WTC11 (cell line): Measurements from ENCODE around the gene PRKN.

ENCODE experiments used
- MAX ChIP-seq: sonication (generic); formaldehyde crosslinking; IDR thresholded peaks from 2 replicates; pipeline ENCODE4 v1.8.0; 2022; ENCODE audit warnings: mild to moderate bottlenecking, missing genetic modification reagents
- NR3C1 ChIP-seq: sonication (generic); formaldehyde crosslinking; conservative IDR thresholded peaks from 2 replicates; pipeline ENCODE4 v1.8.1; 2023; ENCODE audit warnings: low read depth, mild to moderate bottlenecking, missing genetic modification reagents
- SMAD4 ChIP-seq: sonication (generic); formaldehyde crosslinking; IDR thresholded peaks from 2 replicates; pipeline ENCODE4 v1.8.0; 2022; ENCODE audit warnings: mild to moderate bottlenecking, missing genetic modification reagents
- ZNF317 ChIP-seq: sonication (generic); formaldehyde crosslinking; IDR thresholded peaks from 2 replicates; pipeline ENCODE4 v1.8.1; 2023; ENCODE audit warnings: low read depth, mild to moderate bottlenecking, moderate library complexity, missing genetic modification reagents, borderline replicate concordance
- TF ChIP-seq, protein P1 (sequence below): fragments of 200-600 bp; IDR thresholded peaks from 2 replicates; pipeline ENCODE4 v1.8.0; 2022; ENCODE audit warnings: antibody characterized with exemption
- TF ChIP-seq, protein P2 (sequence below): sonication (generic); formaldehyde crosslinking; IDR thresholded peaks from 2 replicates; pipeline ENCODE4 v1.8.0; 2023; ENCODE audit warnings: mild to moderate bottlenecking, missing genetic modification reagents

- TF ChIP-seq, protein P1, sequence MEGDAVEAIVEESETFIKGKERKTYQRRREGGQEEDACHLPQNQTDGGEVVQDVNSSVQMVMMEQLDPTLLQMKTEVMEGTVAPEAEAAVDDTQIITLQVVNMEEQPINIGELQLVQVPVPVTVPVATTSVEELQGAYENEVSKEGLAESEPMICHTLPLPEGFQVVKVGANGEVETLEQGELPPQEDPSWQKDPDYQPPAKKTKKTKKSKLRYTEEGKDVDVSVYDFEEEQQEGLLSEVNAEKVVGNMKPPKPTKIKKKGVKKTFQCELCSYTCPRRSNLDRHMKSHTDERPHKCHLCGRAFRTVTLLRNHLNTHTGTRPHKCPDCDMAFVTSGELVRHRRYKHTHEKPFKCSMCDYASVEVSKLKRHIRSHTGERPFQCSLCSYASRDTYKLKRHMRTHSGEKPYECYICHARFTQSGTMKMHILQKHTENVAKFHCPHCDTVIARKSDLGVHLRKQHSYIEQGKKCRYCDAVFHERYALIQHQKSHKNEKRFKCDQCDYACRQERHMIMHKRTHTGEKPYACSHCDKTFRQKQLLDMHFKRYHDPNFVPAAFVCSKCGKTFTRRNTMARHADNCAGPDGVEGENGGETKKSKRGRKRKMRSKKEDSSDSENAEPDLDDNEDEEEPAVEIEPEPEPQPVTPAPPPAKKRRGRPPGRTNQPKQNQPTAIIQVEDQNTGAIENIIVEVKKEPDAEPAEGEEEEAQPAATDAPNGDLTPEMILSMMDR = no peak
- no peak for TF ChIP-seq NR3C1
- no peak for TF ChIP-seq ZNF317 (CRISPR knock-in tag)
- TF ChIP-seq, protein P2, sequence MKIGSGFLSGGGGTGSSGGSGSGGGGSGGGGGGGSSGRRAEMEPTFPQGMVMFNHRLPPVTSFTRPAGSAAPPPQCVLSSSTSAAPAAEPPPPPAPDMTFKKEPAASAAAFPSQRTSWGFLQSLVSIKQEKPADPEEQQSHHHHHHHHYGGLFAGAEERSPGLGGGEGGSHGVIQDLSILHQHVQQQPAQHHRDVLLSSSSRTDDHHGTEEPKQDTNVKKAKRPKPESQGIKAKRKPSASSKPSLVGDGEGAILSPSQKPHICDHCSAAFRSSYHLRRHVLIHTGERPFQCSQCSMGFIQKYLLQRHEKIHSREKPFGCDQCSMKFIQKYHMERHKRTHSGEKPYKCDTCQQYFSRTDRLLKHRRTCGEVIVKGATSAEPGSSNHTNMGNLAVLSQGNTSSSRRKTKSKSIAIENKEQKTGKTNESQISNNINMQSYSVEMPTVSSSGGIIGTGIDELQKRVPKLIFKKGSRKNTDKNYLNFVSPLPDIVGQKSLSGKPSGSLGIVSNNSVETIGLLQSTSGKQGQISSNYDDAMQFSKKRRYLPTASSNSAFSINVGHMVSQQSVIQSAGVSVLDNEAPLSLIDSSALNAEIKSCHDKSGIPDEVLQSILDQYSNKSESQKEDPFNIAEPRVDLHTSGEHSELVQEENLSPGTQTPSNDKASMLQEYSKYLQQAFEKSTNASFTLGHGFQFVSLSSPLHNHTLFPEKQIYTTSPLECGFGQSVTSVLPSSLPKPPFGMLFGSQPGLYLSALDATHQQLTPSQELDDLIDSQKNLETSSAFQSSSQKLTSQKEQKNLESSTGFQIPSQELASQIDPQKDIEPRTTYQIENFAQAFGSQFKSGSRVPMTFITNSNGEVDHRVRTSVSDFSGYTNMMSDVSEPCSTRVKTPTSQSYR (CRISPR knock-in tag) = no peak
- no peak for TF ChIP-seq SMAD4 (CRISPR knock-in tag)
- TF ChIP-seq MAX (CRISPR knock-in tag) = no peak
These were observed 413.5 kb downstream of the PRKN start for GRCh38 chr6:162313922-162314660.
